B cell (primary cell): ENCODE data around the gene CNGB1. TPM values are rescaled to one million over a fixed set of nuclear protein-coding genes. Genes with fewer than 3 reads are reported as not detected.

Experiments
- ATAC-seq: fragments of 200-7000 bp; cut with Tn5 transposase; one replicate; pipeline ENCODE4 v1.10.0; 2021; ENCODE audit warnings: low read depth, mild to moderate bottlenecking, moderate number of reproducible peaks, moderate library complexity
- CTCF ChIA-PET: fragments of 350-600 bp; sonication (Branson Sonifier 250); formaldehyde crosslinking; loops from one replicate; lab custom pipeline; 2021; ENCODE audit warnings: antibody characterized with exemption, inconsistent platforms; lab: Charles Lee
- POLR2A ChIA-PET: fragments of 350-600 bp; sonication (Branson Sonifier 250); formaldehyde crosslinking; loops from one replicate; lab custom pipeline; 2021; ENCODE audit warnings: antibody characterized with exemption; lab: Charles Lee
- DNase-seq: peaks from one replicate; pipeline ENCODE4 v3.0.0; 2013
- H2AFZ ChIP-seq: 2 replicates; pipeline ENCODE4 v1.6.1; 2012; ENCODE audit warnings: mild to moderate bottlenecking, low read depth, low read length; ENCODE audit not compliant: insufficient read depth, poor library complexity, severe bottlenecking
- H3K27ac ChIP-seq, 2 donors: 1 replicate in 1 of 2; 2 replicates in 1 of 2; pipeline ENCODE4 v1.5.1; 2012 to 2013; ENCODE audit warnings: low read length in 2 of 2, mild to moderate bottlenecking in 2 of 2, moderate library complexity in 1 of 2
- H3K27me3 ChIP-seq, 4 experiments: fragments of 200-600 bp in 1 of 4; sonication (generic) in 1 of 4; replicated peaks in 1 of 4; 1 replicate in 2 of 4; 2 replicates in 2 of 4; pipeline versions ENCODE4 v1.6.1 to v1.7.0; 2013 to 2016; ENCODE audit warnings: low read length in 3 of 4, mild to moderate bottlenecking in 2 of 4, mixed read lengths in 1 of 4, moderate library complexity in 1 of 4; ENCODE audit not compliant: insufficient read depth in 4 of 4, control insufficient read depth in 3 of 4; ENCODE audit errors: control extremely low read depth in 1 of 4
- H3K36me3 ChIP-seq, 2 experiments: replicated peaks in 1 of 2; 1 replicate in 1 of 2; 2 replicates in 1 of 2; pipeline versions ENCODE4 v1.6.1 to v1.7.1; 2013; ENCODE audit warnings: low read length in 1 of 2; ENCODE audit not compliant: insufficient read depth in 2 of 2, control insufficient read depth in 1 of 2; ENCODE audit errors: control extremely low read depth in 1 of 2, extremely low read depth in 1 of 2
- H3K4me1 ChIP-seq, 2 donors: fragments of 200-600 bp in 1 of 2; sonication (generic) in 1 of 2; 1 replicate in 1 of 2; 2 replicates in 1 of 2; pipeline versions ENCODE4 v1.5.1 to v1.6.1; 2013 to 2017; ENCODE audit warnings: low read length in 2 of 2; ENCODE audit not compliant: control insufficient read depth in 2 of 2, insufficient read depth in 2 of 2
- H3K4me2 ChIP-seq: replicated peaks from 2 replicates; pipeline ENCODE3; 2012; ENCODE audit warnings: mild to moderate bottlenecking, low read depth, low read length; ENCODE audit not compliant: poor library complexity, severe bottlenecking
- H3K4me3 ChIP-seq, 5 experiments: fragments of 200-600 bp in 1 of 5; sonication (generic) in 1 of 5; 1 replicate in 3 of 5; 2 replicates in 2 of 5; pipeline versions ENCODE4 v1.5.1 to v1.7.0; 2011 to 2016; ENCODE audit warnings: low read length in 4 of 5, mild to moderate bottlenecking in 4 of 5, low read depth in 2 of 5, control low read depth in 1 of 5, moderate library complexity in 1 of 5; ENCODE audit not compliant: insufficient read depth in 1 of 5; ENCODE audit errors: control extremely low read depth in 1 of 5, extremely low read depth in 1 of 5
- H3K79me2 ChIP-seq: fragments of 200-600 bp; sonication (generic); one replicate; pipeline ENCODE4 v1.6.0; 2016; ENCODE audit warnings: low read length; ENCODE audit not compliant: control insufficient read depth, insufficient read depth
- H3K9ac ChIP-seq: fragments of 200-600 bp; sonication (generic); 2 replicates; pipeline ENCODE4 v1.6.1; 2017; ENCODE audit warnings: mild to moderate bottlenecking, low read length, moderate library complexity
- H3K9me3 ChIP-seq, 3 donors: one replicate each; pipeline versions ENCODE4 v1.6.1 to v1.7.1; 2013; ENCODE audit warnings: low read length in 2 of 3; ENCODE audit not compliant: control insufficient read depth in 2 of 3, insufficient read depth in 1 of 3; ENCODE audit errors: control extremely low read depth in 1 of 3
- H4K20me1 ChIP-seq: 2 replicates; pipeline ENCODE4 v1.6.0; 2012; ENCODE audit warnings: mild to moderate bottlenecking, low read length; ENCODE audit not compliant: insufficient read depth, control insufficient read depth, poor library complexity, severe bottlenecking
- H3K27ac Mint-ChIP-seq: one replicate; pipeline ENCODE4 v1.8.0; 2021; ENCODE audit warnings: mixed read lengths
- H3K27me3 Mint-ChIP-seq: one replicate; pipeline ENCODE4 v1.8.0; 2021; ENCODE audit warnings: mixed read lengths
- H3K4me1 Mint-ChIP-seq: one replicate; pipeline ENCODE4 v1.8.0; 2021; ENCODE audit warnings: mixed read lengths
- H3K4me3 Mint-ChIP-seq: one replicate; pipeline ENCODE4 v1.8.0; 2021; ENCODE audit warnings: mixed read lengths
- H3K9me3 Mint-ChIP-seq: one replicate; pipeline ENCODE4 v1.8.0; 2022; ENCODE audit warnings: mixed read lengths; ENCODE audit not compliant: insufficient read depth
- EZH2 ChIP-seq: IDR thresholded peaks from 2 replicates; pipeline ENCODE4 v1.6.1; 2012; ENCODE audit warnings: borderline replicate concordance, low read depth, mild to moderate bottlenecking, moderate library complexity, low read length; ENCODE audit not compliant: insufficient read depth, poor library complexity, severe bottlenecking
- WGBS: methylation state at CpG from one replicate; pipeline ENCODE4 v1.1.5; 2013; ENCODE audit warnings: missing lambda C conversion rate; ENCODE audit not compliant: insufficient coverage; 5-methylcytosine and 5-hydroxymethylcytosine counted together
- intact Hi-C: fragments of 100-400 bp; cut with micrococcal nuclease; formaldehyde crosslinking; loops from one replicate; pipeline ENCODE4 v1.10.0; 2022
- polyA plus RNA-seq: library from polyadenylated mRNA; depleted of rRNA; stranded (reverse); fragments of >200 nt; gene quantifications from 2 replicates; pipeline ENCODE4 v1.2.3, GENCODE V29; 2012
- total RNA-seq, 2 donors: library from RNA; stranded (reverse); fragments of 120-200 nt in 1 of 2; gene quantifications; 1 replicate in 1 of 2; 2 replicates in 1 of 2; pipeline versions ENCODE4 v1.2.3 to v1.2.4, GENCODE V29; 2013 to 2022
- TF ChIP-seq, protein P1 (sequence below): fragments of 200-600 bp; IDR thresholded peaks from one replicate; pipeline ENCODE4 v1.8.0; 2022; ENCODE audit warnings: antibody characterized with exemption, mild to moderate bottlenecking

CNGB1 gene
- total and polyA plus RNA-seq, 2 donors (not counting 1 experiment from before 2014, with no cell fraction given) = not detected

DNA sequence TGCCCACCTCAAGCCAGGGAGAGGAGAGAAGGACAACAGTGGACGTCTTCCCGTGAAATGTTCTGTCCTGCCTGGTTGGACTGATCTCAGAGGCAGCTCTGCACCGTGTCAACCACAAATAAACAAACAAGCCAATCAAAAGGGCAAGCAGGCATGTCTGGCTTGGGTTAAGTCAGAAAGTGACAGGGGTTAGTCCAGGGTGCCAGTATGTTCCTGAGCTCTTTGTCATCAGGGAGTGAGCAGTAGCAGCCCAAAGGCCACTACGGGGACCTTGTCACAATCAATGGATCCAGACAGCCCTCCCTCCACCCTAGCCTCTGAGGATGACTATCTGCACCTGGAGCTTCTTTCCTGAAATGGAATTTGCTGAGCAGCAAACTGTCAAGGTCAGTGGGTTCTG lies 35.0 kb downstream of the CNGB1 start:
- Histone ChIP-seq H3K9me3 (peaks cover 0 to 11% (median 0%) of the 10 kb centered on the region in 3 donors), H3K4me1 (no peaks in the 10 kb centered on the region), H3K36me3 (no peaks in the 10 kb centered on the region), H3K79me2 (no peaks in the 10 kb centered on the region), H3K9ac (no peak overlapping the region), H3K4me2 (no peak overlapping the region), H3K4me3 (no peak overlapping the region), H3K27me3 (peaks cover 0 to 6% (median 2%) of the 10 kb centered on the region in 4 experiments), H4K20me1 (no peaks in the 10 kb centered on the region), H3K27ac (no peak overlapping the region), H2AFZ (no peak overlapping the region)
- H3K27me3 Mint-ChIP-seq = peaks cover 15% of the 10 kb centered on the region
- H3K4me3 Mint-ChIP-seq = no peak overlapping the region
- no peaks in the 10 kb centered on the region for H3K9me3 Mint-ChIP-seq
- intact Hi-C loops = no loop called here
- no peak for DNase-seq
- ChIA-PET CTCF (no interaction called here), POLR2A (no interaction called here)
- H3K4me1 Mint-ChIP-seq = no peaks in the 10 kb centered on the region
- no peak overlapping the region for H3K27ac Mint-ChIP-seq
- ATAC-seq = no peak
- no peak for TF ChIP-seq EZH2
- TF ChIP-seq, protein P1, sequence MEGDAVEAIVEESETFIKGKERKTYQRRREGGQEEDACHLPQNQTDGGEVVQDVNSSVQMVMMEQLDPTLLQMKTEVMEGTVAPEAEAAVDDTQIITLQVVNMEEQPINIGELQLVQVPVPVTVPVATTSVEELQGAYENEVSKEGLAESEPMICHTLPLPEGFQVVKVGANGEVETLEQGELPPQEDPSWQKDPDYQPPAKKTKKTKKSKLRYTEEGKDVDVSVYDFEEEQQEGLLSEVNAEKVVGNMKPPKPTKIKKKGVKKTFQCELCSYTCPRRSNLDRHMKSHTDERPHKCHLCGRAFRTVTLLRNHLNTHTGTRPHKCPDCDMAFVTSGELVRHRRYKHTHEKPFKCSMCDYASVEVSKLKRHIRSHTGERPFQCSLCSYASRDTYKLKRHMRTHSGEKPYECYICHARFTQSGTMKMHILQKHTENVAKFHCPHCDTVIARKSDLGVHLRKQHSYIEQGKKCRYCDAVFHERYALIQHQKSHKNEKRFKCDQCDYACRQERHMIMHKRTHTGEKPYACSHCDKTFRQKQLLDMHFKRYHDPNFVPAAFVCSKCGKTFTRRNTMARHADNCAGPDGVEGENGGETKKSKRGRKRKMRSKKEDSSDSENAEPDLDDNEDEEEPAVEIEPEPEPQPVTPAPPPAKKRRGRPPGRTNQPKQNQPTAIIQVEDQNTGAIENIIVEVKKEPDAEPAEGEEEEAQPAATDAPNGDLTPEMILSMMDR = no peak
- WGBS = 83% methylated on average over 1 of the region's 4 CpGs

DNA sequence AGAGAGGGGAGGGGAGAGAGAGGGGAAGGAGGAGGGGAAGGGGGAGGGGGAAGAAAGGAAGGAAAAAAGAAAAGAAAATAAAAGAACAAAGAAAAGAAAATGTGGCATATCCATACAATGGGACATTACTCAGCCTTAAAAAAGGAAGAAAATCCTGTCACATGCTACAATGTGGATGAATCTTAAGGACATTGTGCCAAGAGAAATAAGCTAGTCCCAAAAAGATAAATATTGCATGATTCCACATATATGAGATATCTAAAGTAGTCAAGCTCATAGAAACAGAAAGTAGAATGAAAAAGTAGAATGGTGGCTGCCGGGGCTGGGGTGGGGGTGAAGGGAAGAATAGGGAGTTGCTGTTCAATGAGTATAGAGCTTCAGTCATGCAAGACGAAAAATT lies 40.4 kb downstream of the CNGB1 start:
- intact Hi-C loops = no loop called here
- ATAC-seq (no peak), DNase-seq (no peak)
- Histone ChIP-seq H3K4me3 (no peak overlapping the region), H3K9ac (no peak overlapping the region), H3K9me3 (peaks cover 0 to 11% (median 0%) of the 10 kb centered on the region in 3 donors), H3K36me3 (no peaks in the 10 kb centered on the region), H2AFZ (no peak overlapping the region), H3K4me1 (no peaks in the 10 kb centered on the region), H3K79me2 (no peaks in the 10 kb centered on the region), H4K20me1 (no peaks in the 10 kb centered on the region), H3K27me3 (peaks cover 0 to 6% (median 0%) of the 10 kb centered on the region in 4 experiments), H3K27ac (no peak overlapping the region), H3K4me2 (no peak overlapping the region)
- ChIA-PET CTCF (no interaction called here), POLR2A (no interaction called here)
- WGBS = 83% methylated on average over 1 of the region's 2 CpGs
- Mint-ChIP-seq H3K9me3 (no peaks in the 10 kb centered on the region), H3K4me3 (no peak overlapping the region), H3K4me1 (no peaks in the 10 kb centered on the region), H3K27ac (no peak overlapping the region), H3K27me3 (peaks cover 13% of the 10 kb centered on the region)
- TF ChIP-seq EZH2 = no peak
- TF ChIP-seq, protein P1 = no peak
